B cell (primary cell): ENCODE results near the gene IGFL2.

ENCODE experiments used
- EZH2 ChIP-seq: IDR thresholded peaks from 2 replicates; pipeline ENCODE4 v1.6.1; 2012; ENCODE audit warnings: borderline replicate concordance, low read depth, mild to moderate bottlenecking, moderate library complexity, low read length; ENCODE audit not compliant: insufficient read depth, poor library complexity, severe bottlenecking
- TF ChIP-seq, protein P1 (sequence below): fragments of 200-600 bp; IDR thresholded peaks from one replicate; pipeline ENCODE4 v1.8.0; 2022; ENCODE audit warnings: antibody characterized with exemption, mild to moderate bottlenecking

DNA sequence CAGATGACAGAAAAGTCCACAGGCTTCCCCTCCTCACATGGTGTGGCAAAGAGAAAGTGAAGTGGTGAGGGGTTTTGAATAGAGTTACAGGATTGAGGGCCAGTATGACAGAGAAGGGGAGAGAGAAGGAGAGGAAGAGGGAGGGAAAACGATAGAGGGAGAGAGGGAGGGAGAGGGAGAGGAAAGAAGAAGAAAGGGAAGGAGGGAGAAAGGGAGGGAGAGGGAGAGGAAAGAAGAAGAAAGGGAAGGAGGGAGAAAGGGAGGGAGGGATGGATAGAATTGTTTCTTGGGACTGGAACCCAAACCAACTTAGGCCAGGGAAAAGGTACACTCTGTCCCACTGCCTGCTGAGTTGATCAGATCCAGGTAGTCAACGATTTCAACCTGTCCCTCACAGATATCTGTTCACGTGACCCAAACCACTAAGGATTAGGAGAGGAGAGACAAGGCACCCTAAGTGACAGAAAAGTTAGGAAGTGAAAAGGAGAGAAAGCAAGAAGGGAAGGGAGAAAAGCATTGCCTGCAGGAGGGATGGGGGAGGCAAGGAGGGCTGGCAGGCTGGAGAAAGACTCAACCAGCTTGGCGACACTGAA, 15.4 kb upstream of the IGFL2 start:
- TF ChIP-seq EZH2, result no peak
- TF ChIP-seq, protein P1, sequence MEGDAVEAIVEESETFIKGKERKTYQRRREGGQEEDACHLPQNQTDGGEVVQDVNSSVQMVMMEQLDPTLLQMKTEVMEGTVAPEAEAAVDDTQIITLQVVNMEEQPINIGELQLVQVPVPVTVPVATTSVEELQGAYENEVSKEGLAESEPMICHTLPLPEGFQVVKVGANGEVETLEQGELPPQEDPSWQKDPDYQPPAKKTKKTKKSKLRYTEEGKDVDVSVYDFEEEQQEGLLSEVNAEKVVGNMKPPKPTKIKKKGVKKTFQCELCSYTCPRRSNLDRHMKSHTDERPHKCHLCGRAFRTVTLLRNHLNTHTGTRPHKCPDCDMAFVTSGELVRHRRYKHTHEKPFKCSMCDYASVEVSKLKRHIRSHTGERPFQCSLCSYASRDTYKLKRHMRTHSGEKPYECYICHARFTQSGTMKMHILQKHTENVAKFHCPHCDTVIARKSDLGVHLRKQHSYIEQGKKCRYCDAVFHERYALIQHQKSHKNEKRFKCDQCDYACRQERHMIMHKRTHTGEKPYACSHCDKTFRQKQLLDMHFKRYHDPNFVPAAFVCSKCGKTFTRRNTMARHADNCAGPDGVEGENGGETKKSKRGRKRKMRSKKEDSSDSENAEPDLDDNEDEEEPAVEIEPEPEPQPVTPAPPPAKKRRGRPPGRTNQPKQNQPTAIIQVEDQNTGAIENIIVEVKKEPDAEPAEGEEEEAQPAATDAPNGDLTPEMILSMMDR, result no peak
